Measurements from ENCODE around the gene AFF3.
"Not testable (repeated sequence)": the region's sequence is repeated elsewhere in the genome, so short reads cannot be mapped to it uniquely, and the experiment has no call there.

Gene AFF3

GRCh38 chr2:99507937-99508818 is 634.2 kb downstream of the AFF3 start:
- DNase-seq = no peak

- DNase-seq = no peak
Measured at GRCh38 chr2:99504844-99505584, 637.4 kb downstream of the AFF3 start.

- not testable (repeated sequence) for DNase-seq
Measured at GRCh38 chr2:99503662-99504416, 638.6 kb downstream of the AFF3 start.

GRCh38 chr2:99496021-99496420 is 646.4 kb downstream of the AFF3 start:
- no peak for DNase-seq
